Measurements from ENCODE around the gene ETAA1.

ETAA1 gene

GRCh38 chr2:67397143-67397986, at the start of gene ETAA1:
Gene ETAA1, plus strand, starts transcription at chr2:67397333. Its CDS starts 116 bp downstream, at chr2:67397449.
- DNase-seq (ENCODE audit: low read depth), result peak; percentile 94

- no peak for DNase-seq (ENCODE audit: low read depth)
These were observed 30.2 kb upstream of the ETAA1 start for GRCh38 chr2:67366832-67367412.

GRCh38 chr2:67374481-67374880, 22.7 kb upstream of the ETAA1 start:
- peak; percentile 46 for DNase-seq (ENCODE audit: low read depth)

GRCh38 chr2:67374949-67375348, 22.2 kb upstream of the ETAA1 start:
- no peak for DNase-seq (ENCODE audit: low read depth)

- no peak for DNase-seq (ENCODE audit: low read depth)
These were observed 18.6 kb upstream of the ETAA1 start for GRCh38 chr2:67378555-67378954.

GRCh38 chr2:67379048-67379447, 18.1 kb upstream of the ETAA1 start:
- no peak for DNase-seq (ENCODE audit: low read depth)

GRCh38 chr2:67384123-67384822, 12.9 kb upstream of the ETAA1 start:
- DNase-seq (ENCODE audit: low read depth), result no peak

GRCh38 chr2:67388680-67389079, 8.5 kb upstream of the ETAA1 start:
- no peak for DNase-seq (ENCODE audit: low read depth)

- peak; percentile 80 for DNase-seq (ENCODE audit: low read depth)
These were observed 7.8 kb upstream of the ETAA1 start for GRCh38 chr2:67389286-67389685.

- peak; percentile 6 for DNase-seq (ENCODE audit: low read depth)
These were observed 7.3 kb upstream of the ETAA1 start for GRCh38 chr2:67389788-67390187.

- DNase-seq (ENCODE audit: low read depth), result peak; percentile 40
These were observed 3.9 kb upstream of the ETAA1 start for GRCh38 chr2:67393237-67393636.

- peak; percentile 65 for DNase-seq (ENCODE audit: low read depth)
These were observed 2.4 kb upstream of the ETAA1 start for GRCh38 chr2:67394734-67395133.

- DNase-seq (ENCODE audit: low read depth), result no peak
These were observed 2.0 kb downstream of the ETAA1 start for GRCh38 chr2:67399144-67399543.

GRCh38 chr2:67399831-67400489, 2.8 kb downstream of the ETAA1 start:
- DNase-seq (ENCODE audit: low read depth), result peak; percentile 70

- DNase-seq (ENCODE audit: low read depth), result peak; percentile 67
These were observed 3.7 kb downstream of the ETAA1 start for GRCh38 chr2:67400560-67401485.

GRCh38 chr2:67408346-67408745, 11.2 kb downstream of the ETAA1 start:
- DNase-seq (ENCODE audit: low read depth), result no peak

GRCh38 chr2:67412424-67412823, 15.3 kb downstream of the ETAA1 start:
- DNase-seq (ENCODE audit: low read depth), result peak; percentile 19

GRCh38 chr2:67414867-67415266, 17.7 kb downstream of the ETAA1 start:
- no peak for DNase-seq (ENCODE audit: low read depth)

GRCh38 chr2:67416136-67416535, 19.0 kb downstream of the ETAA1 start:
- DNase-seq (ENCODE audit: low read depth), result peak; percentile 11

GRCh38 chr2:67423489-67423888, 26.4 kb downstream of the ETAA1 start:
- no peak for DNase-seq (ENCODE audit: low read depth)

- DNase-seq (ENCODE audit: low read depth), result peak; percentile 66
These were observed 39.1 kb downstream of the ETAA1 start for GRCh38 chr2:67436221-67436620.

Measured in iris pigment epithelial cell (primary cell).